Stimulated activated CD8-positive, alpha-beta memory T cell treated with anti-CD3 and anti-CD28 coated beads, Interleukin-2, amount 100 ng/mL, for 1 hour (primary cell): ENCODE results near the gene GAA.
A peak's percentile ranks its signal among the peaks of the same experiment; 100 is the strongest.

Experiments
- DNase-seq, 2 donors: peaks; one replicate each; pipeline ENCODE4 v3.0.0-alpha.2; 2020; ENCODE audit warnings: low read depth in 2 of 2

GAA gene

DNA sequence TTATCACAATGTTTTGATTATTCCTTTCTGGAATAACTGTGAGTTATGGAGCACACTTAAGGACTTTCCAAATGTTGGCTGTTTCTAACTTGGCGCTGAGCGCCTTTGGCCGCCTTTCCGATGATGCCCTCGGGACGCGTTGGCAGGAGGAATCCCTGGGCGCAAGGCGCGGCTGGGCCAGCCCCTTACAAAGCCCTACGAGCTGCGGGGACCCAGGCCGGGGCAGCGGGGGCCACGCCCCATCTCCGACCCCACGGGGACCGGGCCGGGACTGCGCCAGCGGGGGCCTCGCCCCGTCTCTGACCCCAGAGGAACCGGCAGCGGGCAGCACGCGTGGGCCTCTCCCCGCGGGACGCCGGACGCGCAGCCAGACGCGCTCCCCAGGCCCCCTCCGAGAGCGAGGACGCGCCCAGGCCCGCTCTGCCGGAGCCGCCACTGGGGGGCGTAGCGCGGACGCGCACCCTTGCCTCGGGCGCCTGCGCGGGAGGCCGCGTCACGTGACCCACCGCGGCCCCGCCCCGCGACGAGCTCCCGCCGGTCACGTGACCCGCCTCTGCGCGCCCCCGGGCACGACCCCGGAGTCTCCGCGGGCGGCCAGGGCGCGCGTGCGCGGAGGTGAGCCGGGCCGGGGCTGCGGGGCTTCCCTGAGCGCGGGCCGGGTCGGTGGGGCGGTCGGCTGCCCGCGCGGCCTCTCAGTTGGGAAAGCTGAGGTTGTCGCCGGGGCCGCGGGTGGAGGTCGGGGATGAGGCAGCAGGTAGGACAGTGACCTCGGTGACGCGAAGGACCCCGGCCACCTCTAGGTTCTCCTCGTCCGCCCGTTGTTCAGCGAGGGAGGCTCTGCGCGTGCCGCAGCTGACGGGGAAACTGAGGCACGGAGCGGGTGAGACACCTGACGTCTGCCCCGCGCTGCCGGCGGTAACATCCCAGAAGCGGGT lies at the start of gene GAA:
Gene GAA (plus strand): TSS at position 571 of the 935 bp plus-strand sequence. CDS start 3,006 bp downstream, outside the sequence.
- peak; percentile 79 to 82 for DNase-seq

DNA sequence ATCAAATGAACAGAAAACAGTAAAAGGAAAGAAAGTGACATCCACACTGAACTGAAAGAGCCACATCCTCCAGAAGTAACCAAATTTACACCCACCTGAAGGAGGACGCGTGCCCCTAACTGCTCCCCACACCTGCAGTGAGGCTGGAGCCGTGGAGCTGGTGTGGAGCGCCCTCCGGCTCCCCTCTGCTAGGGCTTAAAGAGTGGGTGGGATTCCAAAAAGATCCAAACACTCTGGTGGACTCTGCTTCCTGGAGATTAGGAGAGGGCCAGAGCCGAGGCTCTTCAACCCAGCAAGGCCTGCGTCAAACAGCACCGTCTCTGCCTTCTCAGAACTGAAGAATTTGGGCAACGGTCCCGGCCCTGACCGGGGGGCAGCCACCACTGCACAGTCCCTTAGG lies 49.7 kb upstream of the GAA start:
- DNase-seq = no peak

DNA sequence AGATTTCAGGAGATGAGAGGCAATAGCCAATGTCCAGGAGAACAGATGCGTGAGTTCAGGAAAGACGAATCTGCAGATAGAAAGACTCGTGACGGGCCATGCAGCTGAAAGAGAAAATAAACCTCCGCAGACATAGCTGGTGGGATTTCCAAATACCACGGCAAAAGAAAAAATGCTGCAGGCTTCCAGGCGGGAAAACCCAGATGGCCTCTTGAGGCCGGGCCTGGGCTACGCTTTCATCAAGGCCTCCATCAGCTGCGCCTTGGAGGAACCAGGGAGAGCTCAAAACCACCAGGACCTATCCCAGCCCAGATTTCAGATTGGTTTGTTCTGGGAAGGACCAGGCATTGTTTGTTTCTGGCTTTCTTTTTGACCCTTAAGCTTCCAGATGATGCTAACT lies 48.3 kb upstream of the GAA start:
- DNase-seq = no peak

DNA sequence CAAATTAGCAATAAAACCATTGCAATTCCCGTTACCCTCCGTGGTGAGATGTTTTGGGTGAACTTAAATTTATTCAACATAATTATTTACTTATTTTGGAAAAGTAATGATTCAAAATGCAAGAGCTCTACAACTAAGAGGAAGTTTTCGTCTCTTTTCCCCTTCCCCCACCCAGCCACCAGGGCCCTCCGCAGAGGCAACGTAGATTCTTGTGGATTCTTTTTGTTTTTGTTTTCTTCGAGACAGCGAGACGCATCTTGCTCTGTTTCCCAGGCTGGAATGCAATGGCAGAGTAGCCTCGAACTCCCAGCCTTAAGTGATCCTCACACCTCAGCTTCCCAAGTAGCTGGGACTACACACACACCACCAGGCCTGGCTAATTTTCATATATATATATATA lies 45.8 kb upstream of the GAA start:
- no peak for DNase-seq

DNA sequence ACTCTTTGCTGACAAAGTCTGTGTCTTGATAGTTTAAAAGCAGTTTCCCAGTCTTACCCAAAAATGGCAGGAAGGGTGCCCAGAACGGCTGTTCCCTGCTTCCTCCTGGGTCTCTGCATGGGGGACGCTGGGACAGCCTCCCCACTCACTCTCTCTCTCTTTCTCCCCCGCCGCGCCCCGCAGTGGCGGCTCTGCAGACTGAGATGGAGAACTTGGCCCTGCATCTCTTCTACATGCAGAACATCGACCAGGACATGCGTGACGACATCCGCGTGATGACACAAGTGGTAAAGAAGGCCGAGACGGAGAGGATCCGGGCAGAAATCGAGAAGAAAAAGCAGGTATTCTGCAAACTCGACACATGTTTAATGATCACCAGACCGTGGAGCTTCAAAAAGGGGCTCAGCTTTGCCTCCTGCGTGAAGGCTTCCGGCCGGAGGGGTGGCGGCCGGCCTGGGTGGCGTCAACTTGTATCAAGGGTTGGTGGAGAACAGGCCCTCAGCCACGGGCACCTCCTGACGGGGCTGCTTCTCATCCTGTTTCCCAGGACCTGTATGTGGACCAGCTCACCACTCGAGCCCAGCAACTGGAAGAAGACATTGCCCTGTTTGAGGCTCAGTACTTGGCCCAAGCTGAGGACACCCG lies 42.9 kb upstream of the GAA start:
- DNase-seq = no peak

DNA sequence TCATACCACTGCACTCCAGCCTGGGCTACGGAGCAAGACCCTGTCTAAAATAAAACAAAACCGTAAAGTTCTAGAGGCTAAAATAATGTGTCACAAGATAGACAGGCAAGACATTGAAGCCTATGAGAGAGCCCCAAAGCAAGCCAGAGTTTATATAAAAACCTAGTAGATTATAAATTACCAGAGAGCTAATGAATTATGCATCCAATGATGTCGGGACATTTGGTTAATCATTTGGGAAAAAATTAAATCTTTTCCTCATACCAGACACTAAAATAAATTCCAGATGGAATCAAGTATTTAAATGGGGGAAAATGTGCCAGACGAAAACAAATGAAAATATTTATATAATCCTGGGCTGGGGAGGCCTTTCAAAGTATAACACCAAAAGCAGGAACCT lies 40.7 kb upstream of the GAA start:
- no peak for DNase-seq

DNA sequence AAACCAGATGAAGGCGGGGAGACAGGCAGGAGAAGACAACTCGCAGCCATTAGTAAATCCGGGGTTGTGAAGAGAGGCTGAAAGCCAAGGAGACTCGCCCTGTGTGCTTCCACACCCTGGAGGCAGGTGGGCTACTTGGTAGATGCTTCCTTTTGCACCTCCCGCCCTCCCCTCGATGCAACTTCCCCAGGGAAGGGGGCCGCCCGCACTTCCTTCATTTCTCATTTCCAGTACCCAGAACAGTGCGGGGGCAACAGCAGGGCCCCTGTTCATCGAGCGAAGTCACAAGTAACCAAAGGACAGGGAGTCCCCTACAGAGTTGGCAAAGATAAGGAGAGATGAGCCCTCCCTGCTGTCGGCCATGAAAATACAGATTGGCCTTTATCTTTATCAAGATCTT lies 40.0 kb upstream of the GAA start:
- no peak for DNase-seq

DNA sequence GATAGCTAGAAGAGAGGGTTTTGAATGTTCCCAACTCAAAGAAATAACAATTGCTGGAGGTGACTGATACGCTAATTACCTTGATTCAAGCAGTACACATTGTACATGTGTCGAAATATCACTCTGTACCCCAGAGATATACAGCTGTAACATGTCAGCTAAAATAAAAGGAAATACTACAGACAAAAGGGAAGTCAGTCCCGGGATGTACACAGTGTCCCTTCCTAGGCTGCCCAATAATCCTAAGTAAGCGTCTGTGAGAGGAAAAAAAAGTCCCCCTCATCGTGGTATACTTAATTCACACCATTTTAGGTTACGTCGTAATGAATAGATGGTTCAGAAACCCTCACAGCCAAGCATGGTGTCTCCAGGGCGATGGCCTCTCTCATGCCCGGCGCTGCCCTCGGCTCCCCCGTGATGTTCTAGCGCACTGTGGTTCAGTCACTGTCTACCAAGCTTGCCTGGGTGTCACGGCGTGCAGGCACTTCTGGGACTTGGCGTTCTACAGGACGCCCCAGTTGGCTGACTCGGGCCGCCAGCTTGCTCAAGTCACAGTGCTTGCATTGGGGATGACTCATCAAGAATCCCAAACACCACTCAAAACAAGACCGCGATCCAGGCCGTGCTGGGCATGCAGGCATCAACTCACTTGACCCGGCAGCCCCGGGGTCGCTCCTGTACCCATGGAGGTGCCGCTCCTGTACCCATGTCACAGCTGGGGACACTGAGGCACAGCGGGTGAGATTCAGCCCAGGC lies 37.4 kb upstream of the GAA start:
- DNase-seq = no peak

DNA sequence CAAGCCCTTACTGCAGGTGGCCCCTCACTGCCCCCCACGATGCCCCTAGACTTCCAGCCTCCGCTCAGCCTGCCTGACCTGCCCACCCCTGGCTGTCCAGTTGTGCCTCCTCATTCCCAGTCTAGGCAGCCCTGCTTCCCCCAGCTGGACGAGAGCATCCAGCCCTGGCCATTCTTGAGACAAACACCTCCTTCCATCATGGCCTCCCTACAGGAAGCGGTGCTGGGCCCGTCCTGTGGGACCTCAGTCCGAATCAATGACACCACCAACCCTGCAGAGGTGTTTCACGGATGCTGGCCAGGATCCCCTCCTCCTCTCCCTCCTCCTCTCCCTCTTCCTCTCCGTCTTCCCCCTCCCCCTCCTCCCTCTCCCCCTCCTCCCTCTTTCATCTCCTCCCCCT lies 36.7 kb upstream of the GAA start:
- no peak for DNase-seq

DNA sequence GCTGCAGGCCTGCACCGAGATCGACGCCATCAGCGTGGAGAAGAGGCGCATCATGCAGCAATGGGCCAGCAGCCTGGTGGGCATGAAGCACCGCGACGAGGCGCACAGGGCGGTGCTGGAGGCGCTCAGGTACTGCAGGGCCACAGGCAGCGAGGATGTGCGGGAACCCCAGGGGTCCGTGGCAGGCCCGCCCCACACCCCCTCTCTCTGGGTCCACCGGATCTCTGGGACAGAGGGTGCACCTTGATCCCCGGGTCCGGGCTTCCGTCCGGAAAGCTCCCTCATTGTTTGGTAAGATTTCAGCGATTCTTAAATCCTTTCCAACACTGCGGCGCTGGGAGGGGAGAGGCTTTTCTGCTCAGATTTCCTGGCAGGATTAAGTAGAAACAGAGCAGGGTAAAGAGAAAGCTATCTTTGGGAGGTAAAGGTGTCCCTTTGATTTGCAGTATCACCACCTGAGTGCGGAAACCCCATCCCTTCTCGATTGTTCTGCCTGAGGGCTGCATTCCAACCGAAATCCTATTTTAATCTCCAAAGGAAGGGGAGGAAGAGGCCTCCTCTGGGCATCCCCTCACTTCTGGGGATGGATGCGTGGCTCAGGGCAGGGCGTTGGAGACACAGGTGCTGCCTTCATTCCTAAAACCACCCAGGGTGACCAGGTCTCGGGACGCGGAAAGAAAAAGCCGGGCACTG lies 35.8 kb upstream of the GAA start:
- DNase-seq = no peak

DNA sequence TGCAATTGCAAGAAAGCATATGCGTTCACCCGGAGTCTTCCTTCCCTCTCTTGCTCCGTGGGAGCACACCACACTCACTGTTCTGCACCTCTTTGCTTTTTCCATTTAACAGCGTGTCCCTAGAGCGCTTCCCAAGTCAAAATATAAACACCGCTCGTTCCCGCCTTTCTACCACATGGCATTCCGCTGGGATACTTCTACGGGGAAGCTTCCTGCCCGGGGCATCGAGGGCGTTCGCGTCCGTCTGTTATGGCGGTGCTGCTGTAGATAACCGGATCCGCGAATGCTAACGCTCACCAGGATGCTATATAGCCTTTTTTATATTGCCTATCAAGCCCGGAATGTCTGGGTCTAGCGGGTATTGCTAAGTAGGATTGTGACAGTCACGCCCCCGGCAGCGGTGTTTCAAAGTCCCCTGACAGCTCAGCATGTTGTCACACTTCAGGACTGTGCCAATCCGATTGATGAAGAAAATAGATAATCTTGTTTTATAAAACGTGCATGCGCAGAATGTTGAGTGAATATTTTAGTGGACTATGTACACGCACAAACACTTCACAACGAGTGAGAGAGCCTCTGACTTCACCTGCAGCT lies 33.9 kb upstream of the GAA start:
- DNase-seq = no peak

DNA sequence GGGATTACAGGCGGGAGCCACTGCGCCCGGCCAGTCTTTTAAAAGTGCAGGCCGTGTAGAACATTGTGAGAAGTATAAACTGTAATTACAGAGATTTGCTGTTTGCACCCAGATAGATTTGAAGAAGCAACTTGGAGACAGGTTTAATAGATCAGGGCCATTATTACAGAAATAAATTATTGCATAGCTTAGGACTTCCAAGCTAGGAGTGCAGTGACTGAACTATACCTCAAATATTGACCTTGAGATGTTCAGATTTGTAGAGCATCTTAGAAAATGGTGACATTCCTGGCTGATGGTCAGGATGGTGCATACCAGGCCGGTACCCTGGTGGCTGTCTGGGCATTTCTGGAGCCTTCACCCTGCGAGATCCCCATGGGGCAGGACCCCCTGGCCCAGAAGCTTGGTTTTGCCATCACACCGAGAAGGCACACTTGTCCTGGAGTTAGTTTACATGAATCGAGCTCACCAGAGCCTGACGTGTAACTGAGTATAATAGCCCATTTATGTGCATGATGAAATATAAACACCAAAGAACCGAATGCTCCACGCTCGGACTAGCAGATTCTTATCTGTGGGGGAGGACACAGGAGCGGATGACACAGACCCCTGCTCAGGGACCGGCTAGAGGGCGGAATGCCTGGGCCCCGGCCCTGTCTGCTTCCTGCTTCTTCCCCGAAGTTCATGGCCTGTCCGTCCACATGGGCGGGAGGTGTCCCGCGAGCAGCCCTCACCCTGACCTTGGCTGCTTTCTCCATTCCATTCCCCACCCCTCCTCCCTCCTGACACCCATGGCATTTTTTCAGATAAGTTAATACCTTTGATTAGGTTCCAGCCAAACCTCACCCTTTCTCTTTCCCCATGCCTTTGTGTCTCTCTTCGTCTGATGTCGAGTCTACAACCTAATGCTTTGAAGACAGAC lies 32.8 kb upstream of the GAA start:
- no peak for DNase-seq

DNA sequence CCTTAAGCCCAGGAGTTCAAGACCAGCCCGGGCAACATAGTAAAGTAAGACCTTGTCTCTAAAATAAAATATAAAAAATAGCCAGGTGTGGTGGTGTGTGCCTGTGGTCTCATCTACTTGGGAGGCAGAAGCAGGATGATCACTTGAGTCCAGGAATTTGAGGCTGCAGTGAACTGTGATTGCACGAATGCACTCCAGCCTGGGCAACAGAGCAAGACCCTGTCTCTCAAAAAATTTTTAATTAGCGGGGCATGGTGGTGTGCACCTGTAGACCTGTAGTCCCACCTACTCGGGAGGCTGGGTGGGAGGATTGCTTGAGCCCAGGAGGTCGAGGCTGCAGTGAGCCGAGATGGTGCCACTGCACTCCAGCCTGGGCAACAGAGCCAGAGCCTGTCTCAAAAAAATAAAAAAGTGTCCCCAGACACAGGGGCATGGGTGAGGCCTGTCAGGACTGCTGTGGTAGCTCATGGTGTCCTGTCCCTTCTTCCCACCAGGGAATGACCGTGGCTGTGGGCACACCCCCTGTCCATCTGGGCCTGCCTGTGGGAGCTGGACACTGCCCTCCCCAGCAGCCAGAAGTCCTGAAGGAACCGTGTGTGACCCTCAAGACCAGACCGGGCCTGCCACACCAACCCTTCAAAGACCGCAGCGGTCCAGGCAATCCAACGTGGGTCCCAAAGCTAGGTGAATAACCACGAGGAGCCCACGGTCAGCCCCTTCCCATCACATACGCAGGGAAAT lies 30.8 kb upstream of the GAA start:
- DNase-seq = no peak

DNA sequence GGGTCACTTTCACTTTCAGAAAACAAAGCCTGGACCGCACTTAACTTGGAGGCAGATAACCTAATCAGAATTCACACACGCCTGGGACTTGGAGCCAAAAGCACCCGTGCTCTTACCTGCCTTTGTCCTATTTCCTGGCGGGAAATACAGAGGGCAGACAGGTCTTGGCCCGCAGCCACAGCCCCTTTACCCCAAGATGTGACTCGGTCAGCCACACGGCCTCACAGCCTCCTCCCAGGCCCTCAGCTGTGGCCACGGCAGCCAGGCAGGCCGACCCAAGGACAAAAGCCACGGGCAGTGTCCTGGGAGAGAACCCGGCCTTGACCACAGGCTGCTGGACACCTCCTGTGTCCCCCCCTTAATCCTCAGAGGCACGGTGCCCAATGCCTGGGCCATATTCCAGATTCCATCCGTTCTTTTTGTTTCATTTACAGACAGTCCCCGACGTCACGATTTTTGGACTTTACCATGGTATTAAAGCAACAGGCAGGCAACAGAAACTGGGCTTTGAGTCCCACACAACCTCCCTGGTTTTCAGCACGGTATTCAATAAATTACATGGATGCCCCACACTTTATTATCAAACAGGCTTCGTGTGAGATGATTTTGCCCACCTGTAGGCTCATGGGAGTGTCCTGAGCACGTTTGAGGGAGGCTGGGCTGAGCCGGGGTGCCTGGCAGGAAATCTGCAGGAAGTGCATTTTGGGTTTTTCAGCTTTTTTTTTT lies 30.1 kb upstream of the GAA start:
- DNase-seq = no peak

DNA sequence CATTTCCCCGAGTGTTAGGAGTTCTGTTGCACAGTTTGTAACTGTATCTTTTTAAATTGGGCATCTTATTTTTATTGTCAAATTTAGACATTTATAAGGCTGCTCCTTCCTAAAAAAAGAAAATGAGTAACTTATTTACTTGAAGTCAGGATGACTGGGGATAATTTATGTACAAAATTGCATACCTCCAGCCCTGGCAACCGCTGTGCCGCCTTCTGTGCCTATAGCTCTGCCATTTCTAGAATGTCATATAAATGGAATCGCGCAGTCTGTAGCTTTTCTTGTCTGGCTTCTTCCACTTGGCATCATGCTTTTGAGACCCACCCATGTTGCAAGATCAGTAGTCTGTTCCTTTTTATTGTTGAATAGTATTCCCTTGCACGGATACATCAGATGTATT lies 29.0 kb upstream of the GAA start:
- DNase-seq = no peak

DNA sequence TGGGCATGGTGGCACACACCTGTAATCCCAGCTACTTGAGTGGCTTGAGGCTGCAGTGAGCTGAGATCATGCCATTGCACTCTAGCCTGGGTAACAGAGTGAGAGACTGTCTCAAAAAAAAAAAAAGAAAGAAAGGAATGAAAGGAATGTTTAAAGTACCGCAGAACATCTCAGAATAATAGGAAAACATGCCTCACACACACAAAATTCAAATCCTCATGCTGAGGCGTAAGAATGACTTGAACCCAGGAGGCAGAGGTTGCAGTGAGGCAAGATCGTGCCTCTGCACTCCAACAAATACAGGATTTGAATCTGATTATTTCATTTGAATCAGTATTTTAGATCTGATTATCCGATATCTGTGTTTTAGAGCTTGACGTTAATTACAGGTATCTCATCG lies 21.3 kb upstream of the GAA start:
- no peak for DNase-seq

DNA sequence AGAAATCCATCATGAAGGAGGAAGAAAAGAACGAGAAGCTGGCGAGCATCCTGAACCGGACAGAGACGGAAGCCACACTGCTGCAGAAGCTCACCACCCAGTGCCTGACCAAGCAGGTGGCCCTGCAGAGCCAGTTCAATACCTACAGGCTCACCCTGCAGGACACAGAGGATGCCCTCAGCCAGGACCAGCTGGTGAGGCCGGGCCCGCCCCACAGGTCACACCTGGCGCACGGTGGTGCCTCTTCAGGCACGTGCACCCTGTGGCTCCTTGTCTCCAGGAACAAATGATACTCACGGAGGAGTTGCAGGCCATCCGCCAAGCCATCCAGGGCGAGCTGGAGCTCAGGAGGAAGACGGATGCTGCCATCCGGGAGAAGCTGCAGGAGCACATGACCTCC lies 19.8 kb upstream of the GAA start:
- no peak for DNase-seq

DNA sequence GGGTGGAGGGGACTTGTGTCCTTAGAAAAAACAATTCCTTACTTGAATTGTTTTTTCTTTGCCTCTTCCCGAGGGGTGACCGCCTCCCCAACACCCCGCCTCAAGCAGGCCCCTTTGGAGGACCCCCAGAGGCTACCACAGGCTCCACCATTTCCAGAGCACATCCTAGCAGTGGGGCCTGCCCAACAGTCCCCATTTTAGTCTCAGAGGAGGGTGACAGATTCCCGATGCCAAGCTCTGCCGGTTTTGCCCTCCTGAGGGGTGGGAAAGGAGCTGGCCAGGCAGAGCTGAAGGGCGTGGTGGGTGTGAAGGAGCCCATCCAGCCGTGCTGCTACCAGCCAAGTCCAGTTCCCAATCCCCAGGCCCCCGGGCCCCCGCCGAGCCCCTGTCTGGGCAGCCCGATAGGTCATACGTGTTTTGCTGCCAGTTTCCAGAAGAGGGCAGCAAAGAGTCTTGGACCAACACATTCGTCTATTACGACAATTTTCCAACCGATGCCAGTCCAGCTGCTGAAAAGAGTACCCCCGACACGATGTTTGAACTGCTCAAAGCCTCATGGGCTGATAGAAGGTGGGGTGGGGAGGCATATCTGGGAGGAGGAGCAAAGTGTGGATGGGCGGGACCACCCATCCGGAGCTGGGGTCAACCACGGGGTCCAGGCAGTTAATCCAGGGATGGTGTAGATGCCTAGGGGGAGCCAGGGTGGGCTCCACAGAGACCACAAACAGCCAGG lies 18.8 kb upstream of the GAA start:
- peak in 1 of 2 donors; percentile 22 for DNase-seq
